Retinal pigment epithelial cell (primary cell): ENCODE measurements around the gene ASIC2.

Source experiments
- DNase-seq: peaks from one replicate; pipeline ENCODE4 v3.0.0-alpha.2; 2010; ENCODE audit warnings: low read depth
- H3K4me3 ChIP-seq: 2 replicates; pipeline ENCODE4 v1.5.1; 2011; ENCODE audit warnings: mild to moderate bottlenecking, low read length, control low read depth, moderate library complexity
- TF ChIP-seq, protein P1 (sequence below): conservative IDR thresholded peaks from 2 replicates; pipeline ENCODE4 v1.5.1; 2011; ENCODE audit warnings: low read depth, low read length, control low read depth, inconsistent platforms

Gene ASIC2

GRCh38 chr17:33113991-33114370 is 179.1 kb downstream of the ASIC2 start:
- H3K4me3 ChIP-seq: no peak overlapping the region
- DNase-seq: no peak
- TF ChIP-seq, protein P1, sequence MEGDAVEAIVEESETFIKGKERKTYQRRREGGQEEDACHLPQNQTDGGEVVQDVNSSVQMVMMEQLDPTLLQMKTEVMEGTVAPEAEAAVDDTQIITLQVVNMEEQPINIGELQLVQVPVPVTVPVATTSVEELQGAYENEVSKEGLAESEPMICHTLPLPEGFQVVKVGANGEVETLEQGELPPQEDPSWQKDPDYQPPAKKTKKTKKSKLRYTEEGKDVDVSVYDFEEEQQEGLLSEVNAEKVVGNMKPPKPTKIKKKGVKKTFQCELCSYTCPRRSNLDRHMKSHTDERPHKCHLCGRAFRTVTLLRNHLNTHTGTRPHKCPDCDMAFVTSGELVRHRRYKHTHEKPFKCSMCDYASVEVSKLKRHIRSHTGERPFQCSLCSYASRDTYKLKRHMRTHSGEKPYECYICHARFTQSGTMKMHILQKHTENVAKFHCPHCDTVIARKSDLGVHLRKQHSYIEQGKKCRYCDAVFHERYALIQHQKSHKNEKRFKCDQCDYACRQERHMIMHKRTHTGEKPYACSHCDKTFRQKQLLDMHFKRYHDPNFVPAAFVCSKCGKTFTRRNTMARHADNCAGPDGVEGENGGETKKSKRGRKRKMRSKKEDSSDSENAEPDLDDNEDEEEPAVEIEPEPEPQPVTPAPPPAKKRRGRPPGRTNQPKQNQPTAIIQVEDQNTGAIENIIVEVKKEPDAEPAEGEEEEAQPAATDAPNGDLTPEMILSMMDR: no peak

- TF ChIP-seq, protein P1: no peak
- H3K4me3 ChIP-seq: no peak overlapping the region
- no peak for DNase-seq
These were observed 179.7 kb downstream of the ASIC2 start for GRCh38 chr17:33113276-33113990.

GRCh38 chr17:33112763-33113162 is 180.3 kb downstream of the ASIC2 start:
- peak; percentile 44 for DNase-seq
- TF ChIP-seq, protein P1: no peak
- H3K4me3 ChIP-seq: no peak overlapping the region

- DNase-seq: no peak
- TF ChIP-seq, protein P1: no peak
- no peak overlapping the region for H3K4me3 ChIP-seq
These were observed 183.6 kb downstream of the ASIC2 start for GRCh38 chr17:33109336-33110072.

GRCh38 chr17:33106525-33107165 is 186.4 kb downstream of the ASIC2 start:
- no peak overlapping the region for H3K4me3 ChIP-seq
- TF ChIP-seq, protein P1: peak; percentile 56
- DNase-seq: peak; percentile 10

DNA sequence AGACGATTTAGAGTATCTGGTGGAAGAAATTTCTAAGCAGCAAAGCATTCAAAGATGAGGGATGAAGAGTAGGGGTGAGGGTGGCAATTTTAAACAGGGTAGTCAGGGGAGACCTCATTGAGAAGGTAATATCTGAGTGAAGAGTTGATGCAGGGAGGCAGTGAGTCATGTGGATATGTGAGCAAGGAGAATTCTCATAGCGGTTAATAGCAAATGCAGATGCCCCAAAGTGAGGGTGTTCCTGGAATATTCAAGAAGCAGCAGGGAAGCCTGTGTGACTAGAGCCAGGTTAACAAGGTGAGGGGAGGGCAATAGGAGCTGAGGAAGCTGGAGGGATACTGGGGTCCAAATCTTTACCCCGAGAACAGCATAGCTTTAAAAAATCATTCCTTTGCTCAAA is 187.2 kb downstream of the ASIC2 start:
- no peak overlapping the region for H3K4me3 ChIP-seq
- TF ChIP-seq, protein P1: no peak
- DNase-seq: no peak
